Measurements from ENCODE around the gene KCP. TPM values are rescaled to one million over a fixed set of nuclear protein-coding genes. Genes with fewer than 3 reads are reported as not detected.

Gene KCP
- polyA plus RNA-seq, 3 donors = 0.11 to 0.16 TPM; not detected in 1

- no peak overlapping the region for H2AFZ ChIP-seq (ENCODE audit: insufficient read depth, low read depth, low read length, poor library complexity, severe bottlenecking)
- H3K9me3 Mint-ChIP-seq = no peaks in the 10 kb centered on the region
- intact Hi-C loops (cut with micrococcal nuclease) = no loop called here
- no peaks in the 10 kb centered on the region for H3K36me3 Mint-ChIP-seq
- no peak overlapping the region for H3K27ac Mint-ChIP-seq
- H3K4me2 ChIP-seq (replicated peaks; ENCODE audit: extremely low read depth, low read length, poor library complexity, severe bottlenecking) = no peak overlapping the region
- no peaks in the 10 kb centered on the region for H3K9me3 ChIP-seq (replicated peaks in 1 of 2; ENCODE audit: control insufficient read depth in 1 of 2, insufficient read depth in 1 of 2, low read length in 2 of 2)
- H3K27me3 Mint-ChIP-seq (ENCODE audit: low read depth in 3 of 3) = peaks cover 1 to 14% (median 5%) of the 10 kb centered on the region in 3 donors
- no peak overlapping the region for H3K9ac ChIP-seq (ENCODE audit: insufficient read depth, low read length, poor library complexity, severe bottlenecking)
- H3K27ac ChIP-seq (ENCODE audit: low read depth in 1 of 2, low read length in 2 of 2) = no peak overlapping the region
- H3K36me3 ChIP-seq (replicated peaks in 1 of 2; ENCODE audit: control insufficient read depth in 1 of 2, insufficient read depth in 2 of 2, low read length in 2 of 2) = no peaks in the 10 kb centered on the region
- DNase-seq = no peak
- H3K79me2 ChIP-seq (ENCODE audit: insufficient read depth, low read length) = no peaks in the 10 kb centered on the region
- H3K27me3 ChIP-seq (ENCODE audit: control insufficient read depth in 2 of 2, insufficient read depth in 2 of 2, low read length in 2 of 2) = no peaks in the 10 kb centered on the region
- no peaks in the 10 kb centered on the region for H3K4me1 ChIP-seq (ENCODE audit: control insufficient read depth in 1 of 2, insufficient read depth in 2 of 2, low read length in 2 of 2)
- no peak overlapping the region for H3K4me3 ChIP-seq (replicated peaks in 1 of 3; ENCODE audit: low read depth in 2 of 3, low read length in 3 of 3)
- no peaks in the 10 kb centered on the region for H3K4me1 Mint-ChIP-seq
- TF ChIP-seq, protein P1, sequence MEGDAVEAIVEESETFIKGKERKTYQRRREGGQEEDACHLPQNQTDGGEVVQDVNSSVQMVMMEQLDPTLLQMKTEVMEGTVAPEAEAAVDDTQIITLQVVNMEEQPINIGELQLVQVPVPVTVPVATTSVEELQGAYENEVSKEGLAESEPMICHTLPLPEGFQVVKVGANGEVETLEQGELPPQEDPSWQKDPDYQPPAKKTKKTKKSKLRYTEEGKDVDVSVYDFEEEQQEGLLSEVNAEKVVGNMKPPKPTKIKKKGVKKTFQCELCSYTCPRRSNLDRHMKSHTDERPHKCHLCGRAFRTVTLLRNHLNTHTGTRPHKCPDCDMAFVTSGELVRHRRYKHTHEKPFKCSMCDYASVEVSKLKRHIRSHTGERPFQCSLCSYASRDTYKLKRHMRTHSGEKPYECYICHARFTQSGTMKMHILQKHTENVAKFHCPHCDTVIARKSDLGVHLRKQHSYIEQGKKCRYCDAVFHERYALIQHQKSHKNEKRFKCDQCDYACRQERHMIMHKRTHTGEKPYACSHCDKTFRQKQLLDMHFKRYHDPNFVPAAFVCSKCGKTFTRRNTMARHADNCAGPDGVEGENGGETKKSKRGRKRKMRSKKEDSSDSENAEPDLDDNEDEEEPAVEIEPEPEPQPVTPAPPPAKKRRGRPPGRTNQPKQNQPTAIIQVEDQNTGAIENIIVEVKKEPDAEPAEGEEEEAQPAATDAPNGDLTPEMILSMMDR (IDR thresholded peaks at IDR 0.05) = no peak
- whole genome bisulfite sequencing (ENCODE audit: insufficient coverage) = 83% methylated on average over 3 of the region's 3 CpGs
- H4K20me1 ChIP-seq (ENCODE audit: insufficient read depth, low read length) = no peaks in the 10 kb centered on the region
- H3K4me3 Mint-ChIP-seq = no peak overlapping the region
These were observed 55.0 kb downstream of the KCP start for GRCh38 chr7:128855559-128855958.

DNA sequence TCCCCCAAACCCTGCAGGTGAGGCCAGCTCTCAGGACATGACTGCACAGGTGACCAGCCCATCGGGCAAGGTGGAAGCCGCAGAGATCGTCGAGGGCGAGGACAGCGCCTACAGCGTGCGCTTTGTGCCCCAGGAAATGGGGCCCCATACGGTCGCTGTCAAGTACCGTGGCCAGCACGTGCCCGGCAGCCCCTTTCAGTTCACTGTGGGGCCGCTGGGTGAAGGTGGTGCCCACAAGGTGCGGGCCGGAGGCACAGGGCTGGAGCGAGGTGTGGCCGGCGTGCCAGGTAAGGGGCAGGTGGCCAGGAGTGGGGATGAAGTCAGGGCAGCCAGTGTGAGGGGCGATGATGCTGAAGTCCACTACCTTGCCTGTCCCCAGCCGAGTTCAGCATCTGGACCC, 56.1 kb downstream of the KCP start:
- Histone ChIP-seq H3K9ac (ENCODE audit: insufficient read depth, low read length, poor library complexity, severe bottlenecking) (no peak overlapping the region), H3K4me3 (replicated peaks in 1 of 3; ENCODE audit: low read depth in 2 of 3, low read length in 3 of 3) (no peak overlapping the region), H2AFZ (ENCODE audit: insufficient read depth, low read depth, low read length, poor library complexity, severe bottlenecking) (no peak overlapping the region), H3K9me3 (replicated peaks in 1 of 2; ENCODE audit: control insufficient read depth in 1 of 2, insufficient read depth in 1 of 2, low read length in 2 of 2) (no peaks in the 10 kb centered on the region), H3K27ac (ENCODE audit: low read depth in 1 of 2, low read length in 2 of 2) (no peak overlapping the region), H4K20me1 (ENCODE audit: insufficient read depth, low read length) (no peaks in the 10 kb centered on the region), H3K79me2 (ENCODE audit: insufficient read depth, low read length) (no peaks in the 10 kb centered on the region), H3K4me1 (ENCODE audit: control insufficient read depth in 1 of 2, insufficient read depth in 2 of 2, low read length in 2 of 2) (no peaks in the 10 kb centered on the region), H3K27me3 (ENCODE audit: control insufficient read depth in 2 of 2, insufficient read depth in 2 of 2, low read length in 2 of 2) (no peaks in the 10 kb centered on the region), H3K4me2 (replicated peaks; ENCODE audit: extremely low read depth, low read length, poor library complexity, severe bottlenecking) (no peak overlapping the region), H3K36me3 (replicated peaks in 1 of 2; ENCODE audit: control insufficient read depth in 1 of 2, insufficient read depth in 2 of 2, low read length in 2 of 2) (no peaks in the 10 kb centered on the region)
- 90% methylated on average over 21 of the region's 21 CpGs for WGBS (ENCODE audit: insufficient coverage)
- no peak overlapping the region for H3K4me3 Mint-ChIP-seq
- peaks cover 1 to 14% (median 5%) of the 10 kb centered on the region in 3 donors for H3K27me3 Mint-ChIP-seq (ENCODE audit: low read depth in 3 of 3)
- intact Hi-C loops (cut with micrococcal nuclease) = no loop called here
- DNase-seq = no peak
- TF ChIP-seq, protein P1 (IDR thresholded peaks at IDR 0.05) = no peak
- no peaks in the 10 kb centered on the region for H3K9me3 Mint-ChIP-seq
- no peaks in the 10 kb centered on the region for H3K4me1 Mint-ChIP-seq
- no peaks in the 10 kb centered on the region for H3K36me3 Mint-ChIP-seq
- H3K27ac Mint-ChIP-seq = no peak overlapping the region

Measured in CD14-positive monocyte (primary cell).